CD4-positive, alpha-beta T cell treated with Interleukin-4 for 1 hour (primary cell): Measurements from ENCODE around the gene GRK1.
"Not testable (repeated sequence)": the region's sequence is repeated elsewhere in the genome, so short reads cannot be mapped to it uniquely, and the experiment has no call there.

ENCODE experiments used
- DNase-seq, 2 donors: peaks; one replicate each; pipeline ENCODE4 v3.0.0-alpha.2; 2020 to 2022

The GRK1 gene

GRCh38 chr13:113745500-113746142, 78.6 kb downstream of the GRK1 start:
- not testable (repeated sequence) for DNase-seq

GRCh38 chr13:113746143-113746525, 79.1 kb downstream of the GRK1 start:
- DNase-seq, result no peak

GRCh38 chr13:113746671-113747070, 79.7 kb downstream of the GRK1 start:
- DNase-seq, result no peak

- no peak for DNase-seq
Measured at GRCh38 chr13:113747291-113747833, 80.3 kb downstream of the GRK1 start.

GRCh38 chr13:113748101-113748861, 81.3 kb downstream of the GRK1 start:
- DNase-seq, result no peak

- no peak for DNase-seq
Measured at GRCh38 chr13:113748862-113749451, 81.9 kb downstream of the GRK1 start.

GRCh38 chr13:113749507-113749906, 82.5 kb downstream of the GRK1 start:
- DNase-seq, result no peak

- no peak for DNase-seq
Measured at GRCh38 chr13:113749967-113750366, 82.9 kb downstream of the GRK1 start.

GRCh38 chr13:113750554-113751399, 83.8 kb downstream of the GRK1 start:
- no peak for DNase-seq

GRCh38 chr13:113751491-113751890, 84.5 kb downstream of the GRK1 start:
- DNase-seq, result no peak

- DNase-seq, result not testable (repeated sequence)
Measured at GRCh38 chr13:113752211-113752986, 85.4 kb downstream of the GRK1 start.

- no peak for DNase-seq
Measured at GRCh38 chr13:113753171-113753570, 86.2 kb downstream of the GRK1 start.

- no peak for DNase-seq
Measured at GRCh38 chr13:113754242-113754641, 87.2 kb downstream of the GRK1 start.

- no peak for DNase-seq
Measured at GRCh38 chr13:113754691-113755090, 87.7 kb downstream of the GRK1 start.

- no peak for DNase-seq
Measured at GRCh38 chr13:113756441-113757097, 89.5 kb downstream of the GRK1 start.

- peak; percentile 69 to 70 for DNase-seq
Measured at GRCh38 chr13:113758651-113759524, 91.9 kb downstream of the GRK1 start, which contains the start of gene TMEM255B. Gene TMEM255B (plus strand): TSS chr13:113759226. CDS start chr13:113759270, 44 bp downstream.

- DNase-seq, result no peak
Measured at GRCh38 chr13:113759525-113760137, 92.6 kb downstream of the GRK1 start.

- DNase-seq, result no peak
Measured at GRCh38 chr13:113761136-113761535, 94.1 kb downstream of the GRK1 start.

GRCh38 chr13:113762075-113762474, 95.1 kb downstream of the GRK1 start:
- no peak for DNase-seq

GRCh38 chr13:113762538-113762937, 95.5 kb downstream of the GRK1 start:
- DNase-seq, result no peak
